Measurements from ENCODE around the gene SENP2. TPM values are rescaled to one million over a fixed set of nuclear protein-coding genes. Genes with fewer than 3 reads are reported as not detected.
"Not testable (repeated sequence)": the region's sequence is repeated elsewhere in the genome, so short reads cannot be mapped to it uniquely, and the experiment has no call there.

The SENP2 gene
- 33.0 TPM for total RNA-seq (ENCODE audit: insufficient read depth, low replicate concordance)

GRCh38 chr3:185585859-185586685 is at the start of gene SENP2:
Gene SENP2, plus strand, starts transcription at chr3:185586295. Its CDS starts 119 bp downstream, at chr3:185586414.
- DNase-seq (ENCODE audit: low spot score), result peak; percentile 100

DNA sequence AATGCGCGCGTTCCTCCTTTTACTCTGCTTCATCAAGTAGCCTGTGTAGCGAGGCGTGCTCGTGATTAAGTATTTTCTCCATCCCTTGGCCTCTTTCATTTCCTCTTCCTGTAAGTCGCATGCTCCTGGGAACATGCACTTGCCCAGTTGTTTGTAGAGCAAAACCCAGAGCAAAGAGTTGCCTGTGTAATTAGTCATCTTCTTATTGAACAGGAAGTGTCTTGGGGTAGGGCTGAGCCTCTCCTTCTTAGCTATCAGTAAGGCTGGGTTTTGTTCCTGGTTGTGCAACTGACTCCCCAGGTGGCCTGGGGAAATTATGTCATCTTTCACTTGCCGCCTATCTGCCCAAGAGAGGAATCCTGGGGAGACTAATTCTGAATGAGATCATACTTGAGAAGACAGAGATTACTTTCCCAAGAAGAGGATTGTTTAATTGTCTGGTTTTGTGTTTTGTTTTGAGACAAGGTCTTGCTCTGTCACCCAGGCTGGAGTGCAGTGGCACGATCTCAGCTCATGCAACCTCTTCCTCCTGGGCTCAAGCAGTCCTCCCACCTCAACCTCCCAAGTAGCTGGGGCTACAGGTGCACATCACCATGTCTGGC is 48.6 kb upstream of the SENP2 start:
- peak; percentile 18 for DNase-seq (ENCODE audit: low spot score)

GRCh38 chr3:185539934-185540333 is 46.2 kb upstream of the SENP2 start:
- no peak for DNase-seq (ENCODE audit: low spot score)

- DNase-seq (ENCODE audit: low spot score), result no peak
These were observed 45.4 kb upstream of the SENP2 start for GRCh38 chr3:185540695-185541094.

- peak; percentile 52 for DNase-seq (ENCODE audit: low spot score)
These were observed 37.0 kb upstream of the SENP2 start for GRCh38 chr3:185549122-185549521.

GRCh38 chr3:185549651-185550111 is 36.4 kb upstream of the SENP2 start:
- no peak for DNase-seq (ENCODE audit: low spot score)

- DNase-seq (ENCODE audit: low spot score), result no peak
These were observed 33.7 kb upstream of the SENP2 start, which contains the start of gene LIPH for GRCh38 chr3:185552358-185552877. Gene LIPH, minus strand, starts transcription at chr3:185552588. Its CDS starts 117 bp downstream, at chr3:185552471.

DNA sequence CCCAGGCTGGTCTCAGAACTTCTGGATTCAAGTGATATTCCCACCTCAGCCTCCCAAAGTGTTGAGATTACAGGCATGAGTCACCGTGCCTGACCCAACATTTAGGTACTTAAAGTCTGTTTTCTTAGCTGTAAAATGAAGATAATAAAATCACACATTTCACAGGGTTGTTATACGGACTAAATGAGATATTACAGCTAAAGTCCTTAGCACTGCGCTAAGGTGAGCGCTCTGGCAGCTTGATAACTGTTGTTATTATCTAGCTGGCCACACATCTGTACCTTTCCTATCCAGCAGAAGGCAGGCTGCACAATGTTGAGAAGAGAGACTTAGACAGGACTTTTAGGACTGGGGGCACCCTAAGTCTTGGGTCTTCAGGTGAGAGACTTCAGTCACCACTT is 31.0 kb upstream of the SENP2 start:
- DNase-seq (ENCODE audit: low spot score), result no peak

GRCh38 chr3:185555860-185556347 is 30.2 kb upstream of the SENP2 start:
- no peak for DNase-seq (ENCODE audit: low spot score)

- DNase-seq (ENCODE audit: low spot score), result not testable (repeated sequence)
These were observed 29.5 kb upstream of the SENP2 start for GRCh38 chr3:185556640-185557039.

DNA sequence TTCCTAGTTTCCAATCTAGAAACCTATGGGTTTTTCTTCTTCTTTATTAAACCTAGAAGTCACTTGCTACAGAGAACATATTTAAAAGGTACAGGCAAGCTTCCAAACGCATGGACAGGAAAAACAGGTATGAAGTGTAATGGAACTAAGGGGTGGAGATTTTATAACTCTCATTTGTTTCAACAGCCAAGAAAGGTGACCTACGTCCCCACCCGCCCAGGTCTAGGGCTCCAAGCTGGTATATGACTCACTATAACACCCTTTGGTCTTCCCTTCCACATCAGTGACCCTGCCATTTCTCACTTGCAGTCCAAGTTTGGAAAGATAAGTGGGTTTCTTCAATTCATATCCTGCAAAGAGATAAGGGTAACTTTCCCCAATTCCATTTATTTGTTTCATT is 27.7 kb upstream of the SENP2 start:
- peak; percentile 35 for DNase-seq (ENCODE audit: low spot score)

GRCh38 chr3:185559706-185560090 is 26.4 kb upstream of the SENP2 start:
- no peak for DNase-seq (ENCODE audit: low spot score)

DNA sequence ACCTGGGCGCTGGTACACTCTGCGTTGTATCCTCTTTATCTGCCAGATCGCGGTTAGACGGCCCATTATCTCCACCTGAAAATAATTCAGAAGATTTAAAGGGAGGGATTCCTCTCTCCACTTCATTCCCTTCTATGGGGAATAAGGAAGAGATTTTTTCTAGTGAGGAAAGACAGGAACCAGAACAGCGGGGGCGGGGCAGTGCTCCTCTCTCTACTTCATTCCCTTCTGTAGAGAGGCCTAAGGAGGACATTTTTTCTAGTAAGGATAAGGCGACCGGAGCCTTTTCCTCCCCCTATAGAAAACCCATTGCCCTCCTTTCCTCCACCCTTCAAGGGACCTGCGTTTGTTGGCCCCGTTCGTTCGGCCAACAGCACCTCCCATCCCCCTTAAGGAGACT is 25.4 kb upstream of the SENP2 start:
- DNase-seq (ENCODE audit: low spot score), result no peak

DNA sequence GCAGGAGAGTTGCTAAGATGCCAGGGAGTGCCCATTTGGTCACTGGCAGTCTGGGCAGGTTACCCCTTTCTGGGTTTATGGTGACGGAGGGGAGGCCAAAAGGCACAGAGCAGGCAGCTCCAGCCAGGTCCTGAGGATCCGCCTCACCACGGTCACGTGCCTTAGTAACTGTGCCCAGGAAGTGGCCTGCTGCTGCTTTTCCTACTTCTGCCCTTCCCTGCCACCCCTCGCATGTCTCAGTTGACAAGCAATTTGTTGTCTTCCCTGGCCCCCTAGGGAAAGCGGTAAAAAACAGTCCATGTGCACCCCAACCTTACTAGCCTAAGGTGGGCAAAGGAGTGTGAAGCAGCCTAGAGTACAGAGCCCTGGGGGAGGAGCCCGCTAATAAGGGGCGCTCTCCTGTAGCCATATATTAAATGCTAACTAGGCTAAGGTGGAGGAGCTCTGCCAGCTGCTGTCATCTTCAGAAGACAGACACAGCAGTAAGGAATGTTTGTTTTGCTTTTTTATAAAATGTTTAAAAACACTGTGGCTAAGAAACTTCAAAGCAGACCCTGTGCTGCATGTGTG is 24.6 kb upstream of the SENP2 start:
- DNase-seq (ENCODE audit: low spot score), result no peak

DNA sequence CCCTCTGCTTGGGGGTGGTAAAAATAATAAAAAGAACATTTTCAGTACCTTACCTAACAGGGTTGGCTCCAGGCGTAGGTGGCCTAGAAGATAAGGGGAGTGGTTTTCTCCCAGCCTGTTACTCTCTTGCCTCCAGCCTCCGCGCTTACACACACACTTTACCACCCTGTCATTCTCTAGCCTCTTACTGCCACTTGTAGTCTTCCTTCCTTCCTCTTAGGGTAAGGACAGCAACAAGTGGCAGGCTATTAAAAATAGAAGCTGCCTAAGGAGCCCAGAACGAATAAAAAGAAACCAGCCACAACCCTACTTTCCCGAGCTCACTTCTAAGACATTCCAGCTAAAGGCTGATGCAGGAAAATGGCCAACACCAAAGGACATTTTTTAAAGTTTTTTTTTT is 24.1 kb upstream of the SENP2 start:
- DNase-seq (ENCODE audit: low spot score), result no peak

- no peak for DNase-seq (ENCODE audit: low spot score)
These were observed 13.9 kb upstream of the SENP2 start for GRCh38 chr3:185572183-185572582.

GRCh38 chr3:185575108-185575869 is 10.8 kb upstream of the SENP2 start:
- DNase-seq (ENCODE audit: low spot score), result peak; percentile 47

DNA sequence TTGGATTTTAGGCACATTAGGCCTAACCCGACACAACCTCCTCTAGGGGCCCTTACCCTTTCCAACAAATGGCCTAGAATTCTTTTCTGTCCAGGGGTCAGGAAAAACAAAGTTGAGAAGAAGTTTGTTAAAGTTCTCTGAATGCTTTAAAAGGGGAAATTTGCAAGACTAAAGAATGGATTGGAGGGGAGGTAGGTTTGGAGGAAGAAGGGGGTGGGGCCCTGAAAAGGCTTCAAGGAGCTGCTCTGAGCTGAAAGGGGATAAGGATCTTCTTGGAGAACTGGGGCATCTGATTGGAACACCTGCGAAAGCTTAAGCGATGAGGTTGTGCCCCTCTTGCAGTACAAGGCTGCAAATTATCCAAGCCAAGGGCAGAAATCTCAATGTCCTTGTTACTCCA is 3.9 kb upstream of the SENP2 start:
- DNase-seq (ENCODE audit: low spot score), result no peak

GRCh38 chr3:185582871-185583270 is 3.2 kb upstream of the SENP2 start:
- DNase-seq (ENCODE audit: low spot score), result no peak

GRCh38 chr3:185583925-185584324 is 2.2 kb upstream of the SENP2 start:
- DNase-seq (ENCODE audit: low spot score), result no peak

GRCh38 chr3:185584686-185585085 is 1.4 kb upstream of the SENP2 start:
- no peak for DNase-seq (ENCODE audit: low spot score)

DNA sequence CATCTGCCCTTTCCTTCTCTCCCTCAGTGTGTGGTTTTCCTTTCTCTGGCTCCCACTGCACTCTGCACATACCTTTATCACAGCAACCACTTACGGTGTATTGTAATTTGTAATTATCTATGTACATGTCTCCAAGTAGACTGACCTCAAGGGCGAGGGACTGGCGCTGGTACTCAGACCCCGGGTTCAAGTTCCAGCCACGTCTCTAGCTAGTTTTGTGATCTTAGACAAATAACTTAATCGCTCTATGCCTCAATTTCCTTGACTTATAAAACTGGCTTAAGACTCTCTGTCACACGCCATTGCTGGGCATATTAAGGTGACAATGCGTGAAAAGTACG is 607 bp upstream of the SENP2 start:
- DNase-seq (ENCODE audit: low spot score), result no peak
